CD4-positive, alpha-beta T cell (primary cell): ENCODE data around the gene PAAF1. TPM values are rescaled to one million over a fixed set of nuclear protein-coding genes. Genes with fewer than 3 reads are reported as not detected.

Experiments used
- ATAC-seq: fragments of 200-7000 bp; cut with Tn5 transposase; one replicate; pipeline ENCODE4 v1.10.0; 2022; ENCODE audit warnings: mild to moderate bottlenecking; ENCODE audit not compliant: poor library complexity
- CTCF ChIA-PET: fragments of 350-600 bp; sonication (Branson Sonifier 250); formaldehyde crosslinking; loops from one replicate; lab custom pipeline; 2021; ENCODE audit warnings: antibody characterized with exemption, inconsistent platforms; lab: Charles Lee
- POLR2A ChIA-PET: fragments of 350-600 bp; sonication (Branson Sonifier 250); formaldehyde crosslinking; loops from one replicate; lab custom pipeline; 2021; ENCODE audit warnings: antibody characterized with exemption, inconsistent platforms; lab: Charles Lee
- DNase-seq, 14 experiments: peaks; one replicate each; pipeline ENCODE4 v3.0.0-alpha.2; 2013 to 2020; ENCODE audit warnings: mixed read lengths in 2 of 14
- H3K27ac ChIP-seq, 2 donors: one replicate each; pipeline versions ENCODE4 v1.5.1 to v1.7.0; 2013; ENCODE audit warnings: low read length in 2 of 2, low read depth in 1 of 2, mild to moderate bottlenecking in 1 of 2
- H3K27me3 ChIP-seq, 2 experiments: 1 replicate in 1 of 2; 2 replicates in 1 of 2; pipeline versions ENCODE4 v1.6.1 to v1.7.0; 2013; ENCODE audit warnings: low read length in 2 of 2, control low read depth in 1 of 2, mild to moderate bottlenecking in 1 of 2, moderate library complexity in 1 of 2; ENCODE audit not compliant: insufficient read depth in 2 of 2, control insufficient read depth in 1 of 2
- H3K36me3 ChIP-seq: one replicate; pipeline ENCODE4 v1.6.1; 2013; ENCODE audit warnings: low read length, control low read depth; ENCODE audit not compliant: insufficient read depth
- H3K4me1 ChIP-seq: one replicate; pipeline ENCODE4 v1.6.1; 2013; ENCODE audit warnings: low read length, control low read depth; ENCODE audit not compliant: insufficient read depth
- H3K4me3 ChIP-seq: one replicate; pipeline ENCODE4 v1.5.1; 2013; ENCODE audit warnings: mild to moderate bottlenecking, low read length, moderate library complexity
- H3K9me3 ChIP-seq, 2 experiments: 1 replicate in 1 of 2; 2 replicates in 1 of 2; pipeline versions ENCODE4 v1.6.1 to v1.7.0; 2013; ENCODE audit warnings: low read length in 2 of 2, mild to moderate bottlenecking in 2 of 2, control low read depth in 1 of 2, moderate library complexity in 1 of 2; ENCODE audit not compliant: control insufficient read depth in 1 of 2, insufficient read depth in 1 of 2
- H3K27ac Mint-ChIP-seq: one replicate; pipeline ENCODE4 v1.8.0; 2020; ENCODE audit warnings: mixed read lengths
- H3K27me3 Mint-ChIP-seq: one replicate; pipeline ENCODE4 v1.8.0; 2021; ENCODE audit warnings: mixed read lengths
- H3K36me3 Mint-ChIP-seq: one replicate; pipeline ENCODE4 v1.8.0; 2021; ENCODE audit warnings: low read depth, mixed read lengths
- H3K4me1 Mint-ChIP-seq: one replicate; pipeline ENCODE4 v1.8.0; 2021; ENCODE audit warnings: low read depth, mixed read lengths
- H3K4me3 Mint-ChIP-seq: one replicate; pipeline ENCODE4 v1.8.0; 2020; ENCODE audit warnings: mild to moderate bottlenecking, mixed read lengths
- H3K9me3 Mint-ChIP-seq: one replicate; pipeline ENCODE4 v1.8.0; 2020; ENCODE audit warnings: mixed read lengths
- CTCF ChIP-seq: fragments of 200-600 bp; IDR thresholded peaks from one replicate; pipeline ENCODE4 v1.8.0; 2022; ENCODE audit warnings: antibody characterized with exemption, mild to moderate bottlenecking
- intact Hi-C, 2 experiments: fragments of 100-400 bp; cut with DNase I in 1 of 2; cut with micrococcal nuclease in 1 of 2; formaldehyde crosslinking; loops; one replicate each; pipeline versions ENCODE4 v1.15.1 to v1.9.0; 2023 to 2025; cut with DNase I, micrococcal nuclease
- polyA plus RNA-seq, 2 donors: library from polyadenylated mRNA; unstranded; fragments of 120-200 nt; gene quantifications; one replicate each; pipeline ENCODE4 v1.2.1, GENCODE V29; 2013
- total RNA-seq, 174 experiments: library from RNA in 2 of 174; stranded (reverse) in 2 of 174; gene quantifications; one replicate each; pipeline ENCODE4 v1.2.3 and lab custom pipeline; 2021 to 2026

The PAAF1 gene
- 1 to 10 TPM; 6.2 to 7.6 TPM for total RNA-seq
- polyA plus RNA-seq (2013, experiment 1 of 2) = 12.8 TPM
- polyA plus RNA-seq (2013, experiment 2 of 2) = 15.6 TPM
- total RNA-seq (lab: John Stamatoyannopoulos, UW) = 6.5 to 29.1 (median 16.2) reads per million in 172 experiments

GRCh38 chr11:73876424-73877310 is at the start of gene PAAF1, which contains the start of gene COA4:
Gene PAAF1, plus strand, starts transcription at chr11:73876999. Its CDS starts 23 bp downstream, at chr11:73877022.
Gene COA4, minus strand, starts transcription at chr11:73876846. Its CDS starts 3,468 bp downstream, at chr11:73873378.
- ChIA-PET POLR2A (interaction anchor here (0.9 to 3.2 kb wide), 5 partner anchors 10 to 616 kb away, joined by 3 to 12 read pairs (median 5); partner anchors contain the start of gene RAB6A), CTCF (interaction anchor here (0.6 kb wide), 1 partner anchor 116 kb away, joined by 4 read pairs; the partner anchor contains the start of gene RAB6A)
- Mint-ChIP-seq H3K36me3 (peaks cover 47% of the 10 kb centered on the region), H3K27ac (peak within 1 kb of the TSS; percentile 91), H3K4me1 (peaks cover 52% of the 10 kb centered on the region), H3K9me3 (no peaks in the 10 kb centered on the region), H3K4me3 (peak within 1 kb of the TSS; percentile 96), H3K27me3 (no peaks in the 10 kb centered on the region)
- Histone ChIP-seq H3K27ac (peak within 1 kb of the TSS; percentile 71 to 90), H3K36me3 (peaks cover 27% of the 10 kb centered on the region), H3K27me3 (no peaks in the 10 kb centered on the region), H3K4me1 (peaks cover 30% of the 10 kb centered on the region), H3K4me3 (peak within 1 kb of the TSS; percentile 74), H3K9me3 (no peaks in the 10 kb centered on the region)
- DNase-seq (peak; percentile 83 to 98 (median 90)), ATAC-seq (peak; percentile 95)
- no peak for TF ChIP-seq CTCF
- intact Hi-C loops = loop anchor here (1.0 to 10.0 kb wide), 10 partner anchors 88 to 1764 kb away; partner anchors contain the start of genes C2CD3 (in 2 of the 2), PPME1 (in 2 of the 2), RAB6A (in 2 of the 2) and ANAPC15 (in 1 of the 2)

GRCh38 chr11:73830261-73830660 is 46.5 kb upstream of the PAAF1 start:
- Mint-ChIP-seq H3K27me3 (no peaks in the 10 kb centered on the region), H3K4me1 (no peaks in the 10 kb centered on the region), H3K4me3 (no peak overlapping the region), H3K27ac (no peak overlapping the region), H3K36me3 (peaks cover 70% of the 10 kb centered on the region), H3K9me3 (no peaks in the 10 kb centered on the region)
- no peak for DNase-seq
- Histone ChIP-seq H3K4me1 (no peaks in the 10 kb centered on the region), H3K36me3 (peaks cover 28% of the 10 kb centered on the region), H3K9me3 (no peaks in the 10 kb centered on the region), H3K27ac (no peak overlapping the region), H3K27me3 (no peaks in the 10 kb centered on the region), H3K4me3 (no peak overlapping the region)
- TF ChIP-seq CTCF = no peak
- no peak for ATAC-seq
- intact Hi-C loops = no loop called here
- ChIA-PET CTCF (no interaction called here), POLR2A (no interaction called here)

- Mint-ChIP-seq H3K27ac (no peak overlapping the region), H3K4me1 (no peaks in the 10 kb centered on the region), H3K36me3 (peaks cover 63% of the 10 kb centered on the region), H3K27me3 (no peaks in the 10 kb centered on the region), H3K4me3 (no peak overlapping the region), H3K9me3 (no peaks in the 10 kb centered on the region)
- H3K27me3 ChIP-seq = no peaks in the 10 kb centered on the region
- no peak overlapping the region for H3K27ac ChIP-seq
- H3K36me3 ChIP-seq = peaks cover 16% of the 10 kb centered on the region
- DNase-seq (no peak), ATAC-seq (no peak)
- no peaks in the 10 kb centered on the region for H3K9me3 ChIP-seq
- TF ChIP-seq CTCF = no peak
- intact Hi-C loops = no loop called here
- no peak overlapping the region for H3K4me3 ChIP-seq
- H3K4me1 ChIP-seq = no peaks in the 10 kb centered on the region
- POLR2A ChIA-PET = no interaction called here
- CTCF ChIA-PET = interaction anchor here (0.9 kb wide), 1 partner anchor 207 kb away, joined by 3 read pairs; no protein-coding TSS in a partner anchor
Measured at GRCh38 chr11:73833067-73833466, 43.7 kb upstream of the PAAF1 start.
